Endothelial cell of umbilical vein (primary cell): ENCODE results near the gene SLC43A1.

Source experiments
- CTCF ChIP-seq, 2 donors: IDR thresholded peaks; 1 replicate in 1 of 2; 2 replicates in 1 of 2; pipeline ENCODE4 v1.5.1; 2011; ENCODE audit warnings: low read length in 2 of 2, mild to moderate bottlenecking in 2 of 2, moderate library complexity in 2 of 2, control low read depth in 1 of 2, inconsistent platforms in 1 of 2, low read depth in 1 of 2; ENCODE audit not compliant: insufficient read depth in 1 of 2; ENCODE audit errors: extremely low read depth in 1 of 2
- EZH2 ChIP-seq: IDR thresholded peaks from 2 replicates; pipeline ENCODE4 v1.6.1; 2012; ENCODE audit warnings: borderline replicate concordance, low read depth, mild to moderate bottlenecking, moderate library complexity, low read length, inconsistent platforms; ENCODE audit not compliant: severe bottlenecking
- POLR2A ChIP-seq: IDR thresholded peaks from 2 replicates; pipeline ENCODE4 v1.6.1; 2012; ENCODE audit warnings: low read depth, mild to moderate bottlenecking, control low read depth, low read length
- POLR2AphosphoS5 ChIP-seq: IDR thresholded peaks from 2 replicates; pipeline ENCODE4 v1.6.1; 2012; ENCODE audit warnings: low read depth, mild to moderate bottlenecking, control low read depth, low read length, moderate library complexity; ENCODE audit not compliant: insufficient read depth

GRCh38 chr11:57483562-57483918 lies 32.0 kb downstream of the SLC43A1 start:
- TF ChIP-seq POLR2AphosphoS5 (no peak), CTCF (IDR thresholded peaks at IDR 0.05; ENCODE audit: extremely low read depth in 1 of 2, insufficient read depth in 1 of 2, low read depth in 1 of 2, low read length in 2 of 2) (no peak), EZH2 (no peak), POLR2A (no peak)
